ENCODE data around the gene WDR81.
"Not testable (repeated sequence)": the region's sequence is repeated elsewhere in the genome, so short reads cannot be mapped to it uniquely, and the experiment has no call there.

WDR81 gene

GRCh38 chr17:1732241-1732832 is 7.8 kb downstream of the WDR81 start:
- no peak for DNase-seq

GRCh38 chr17:1732833-1733321 is 8.4 kb downstream of the WDR81 start:
- no peak for DNase-seq

GRCh38 chr17:1733759-1734158 is 9.3 kb downstream of the WDR81 start:
- no peak for DNase-seq

GRCh38 chr17:1735418-1735817 is 10.9 kb downstream of the WDR81 start:
- DNase-seq: no peak

- DNase-seq: no peak
Measured at GRCh38 chr17:1735834-1736347, 11.4 kb downstream of the WDR81 start.

- DNase-seq: peak; percentile 81
Measured at GRCh38 chr17:1736348-1737281, 12.1 kb downstream of the WDR81 start.

- DNase-seq: no peak
Measured at GRCh38 chr17:1737531-1738291, 13.2 kb downstream of the WDR81 start.

GRCh38 chr17:1741899-1742298 is 17.4 kb downstream of the WDR81 start:
- not testable (repeated sequence) for DNase-seq

- DNase-seq: no peak
Measured at GRCh38 chr17:1742371-1743087, 18.0 kb downstream of the WDR81 start, which contains the start of gene SERPINF2. Gene SERPINF2 (plus strand): TSS chr17:1742871. CDS start chr17:1744996, 2,125 bp downstream.

- no peak for DNase-seq
Measured at GRCh38 chr17:1743088-1743439, 18.6 kb downstream of the WDR81 start.

GRCh38 chr17:1744551-1745512 is 20.3 kb downstream of the WDR81 start:
- DNase-seq: no peak

GRCh38 chr17:1745513-1746020 is 21.1 kb downstream of the WDR81 start:
- no peak for DNase-seq

GRCh38 chr17:1746975-1747543 is 22.6 kb downstream of the WDR81 start:
- DNase-seq: no peak

GRCh38 chr17:1750628-1751027 is 26.1 kb downstream of the WDR81 start:
- no peak for DNase-seq

- no peak for DNase-seq
Measured at GRCh38 chr17:1752425-1753262, 28.1 kb downstream of the WDR81 start.

GRCh38 chr17:1753767-1754429 is 29.4 kb downstream of the WDR81 start:
- DNase-seq: no peak

- no peak for DNase-seq
Measured at GRCh38 chr17:1754430-1755112, 30.1 kb downstream of the WDR81 start.

- no peak for DNase-seq
Measured at GRCh38 chr17:1755252-1755826, 30.8 kb downstream of the WDR81 start.

All from activated effector memory CD4-positive, alpha-beta T cell treated with anti-CD3 and anti-CD28 coated beads, Interleukin-2, amount 50 U/mL, for 16 hours (primary cell).